ENCODE results near the gene APH1B. TPM values are rescaled to one million over a fixed set of nuclear protein-coding genes. Genes with fewer than 3 reads are reported as not detected.

APH1B gene
- total RNA-seq, 1 donor from 2014 or later = 17.0 TPM

DNA sequence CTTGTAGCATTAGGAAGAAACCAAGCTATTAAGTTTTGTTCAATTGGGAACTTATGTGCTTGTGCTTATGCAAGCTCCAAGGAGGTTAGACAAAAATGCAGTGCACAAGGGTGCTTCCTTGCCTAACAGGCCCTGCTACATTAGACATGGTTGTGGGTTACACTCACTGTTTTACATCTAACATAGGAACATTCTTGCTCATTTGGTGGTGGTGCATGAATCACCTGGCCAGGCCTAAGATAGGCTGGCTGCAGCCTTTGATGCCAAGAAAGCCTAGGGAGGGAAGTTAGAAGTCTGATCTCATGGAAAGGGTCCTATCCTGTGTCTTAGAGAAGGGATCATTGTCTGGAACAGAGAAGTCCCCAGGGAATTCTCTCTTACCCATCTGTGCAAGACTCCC is 60.8 kb downstream of the APH1B start:
- no peak for DNase-seq (ENCODE audit: low spot score in 2 of 2)
- Histone ChIP-seq H3K4me3 (no peak overlapping the region), H3K36me3 (no peaks in the 10 kb centered on the region), H3K4me1 (no peaks in the 10 kb centered on the region), H3K27ac (no peak overlapping the region), H3K9me3 (no peaks in the 10 kb centered on the region), H3K27me3 (no peaks in the 10 kb centered on the region)
- TF ChIP-seq, protein P1, sequence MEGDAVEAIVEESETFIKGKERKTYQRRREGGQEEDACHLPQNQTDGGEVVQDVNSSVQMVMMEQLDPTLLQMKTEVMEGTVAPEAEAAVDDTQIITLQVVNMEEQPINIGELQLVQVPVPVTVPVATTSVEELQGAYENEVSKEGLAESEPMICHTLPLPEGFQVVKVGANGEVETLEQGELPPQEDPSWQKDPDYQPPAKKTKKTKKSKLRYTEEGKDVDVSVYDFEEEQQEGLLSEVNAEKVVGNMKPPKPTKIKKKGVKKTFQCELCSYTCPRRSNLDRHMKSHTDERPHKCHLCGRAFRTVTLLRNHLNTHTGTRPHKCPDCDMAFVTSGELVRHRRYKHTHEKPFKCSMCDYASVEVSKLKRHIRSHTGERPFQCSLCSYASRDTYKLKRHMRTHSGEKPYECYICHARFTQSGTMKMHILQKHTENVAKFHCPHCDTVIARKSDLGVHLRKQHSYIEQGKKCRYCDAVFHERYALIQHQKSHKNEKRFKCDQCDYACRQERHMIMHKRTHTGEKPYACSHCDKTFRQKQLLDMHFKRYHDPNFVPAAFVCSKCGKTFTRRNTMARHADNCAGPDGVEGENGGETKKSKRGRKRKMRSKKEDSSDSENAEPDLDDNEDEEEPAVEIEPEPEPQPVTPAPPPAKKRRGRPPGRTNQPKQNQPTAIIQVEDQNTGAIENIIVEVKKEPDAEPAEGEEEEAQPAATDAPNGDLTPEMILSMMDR (IDR thresholded peaks at IDR 0.05) = no peak
- intact Hi-C loops (cut with DNase I) = no loop called here

DNA sequence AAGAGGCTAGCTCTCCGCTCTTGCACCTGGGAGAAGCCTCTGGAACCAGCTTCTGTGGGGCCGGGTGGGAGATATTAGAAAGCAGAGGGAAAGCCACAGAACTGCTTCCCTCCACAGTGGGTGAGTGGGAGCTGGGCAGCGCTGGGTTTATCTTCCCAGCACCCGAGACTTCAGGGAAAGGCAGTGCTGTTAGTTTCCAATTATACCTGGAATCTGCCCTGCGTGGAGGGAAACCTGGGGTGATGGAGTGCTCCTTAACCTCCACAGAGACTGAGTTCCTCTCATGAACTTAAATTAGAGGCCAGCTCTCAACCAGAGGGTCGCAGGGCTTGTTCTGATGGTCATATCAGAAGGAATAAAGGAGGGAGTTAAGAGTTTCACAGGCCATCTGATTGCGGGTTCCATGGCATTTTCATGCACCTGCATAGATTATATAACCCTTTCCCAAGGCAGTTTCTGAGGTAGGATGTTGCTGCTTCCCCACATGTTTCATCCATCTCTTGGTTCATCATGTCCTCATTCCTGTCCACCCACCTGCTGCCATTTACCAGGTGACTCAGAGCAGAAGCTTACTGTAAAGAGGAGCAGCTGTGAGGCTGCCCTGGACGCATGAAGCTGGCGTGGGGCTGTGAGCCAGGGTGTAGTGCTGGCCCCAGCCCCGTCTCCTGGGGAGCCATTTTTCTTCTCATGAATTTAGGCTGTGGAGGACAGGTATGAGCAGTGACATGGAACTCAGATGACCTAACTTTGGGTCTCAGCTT is 61.8 kb downstream of the APH1B start:
- TF ChIP-seq, protein P1 (IDR thresholded peaks at IDR 0.05) = no peak
- Histone ChIP-seq H3K36me3 (no peaks in the 10 kb centered on the region), H3K27ac (no peak overlapping the region), H3K27me3 (no peaks in the 10 kb centered on the region), H3K9me3 (no peaks in the 10 kb centered on the region), H3K4me1 (no peaks in the 10 kb centered on the region), H3K4me3 (no peak overlapping the region)
- intact Hi-C loops (cut with DNase I) = no loop called here
- DNase-seq (ENCODE audit: low spot score in 2 of 2) = no peak

DNA sequence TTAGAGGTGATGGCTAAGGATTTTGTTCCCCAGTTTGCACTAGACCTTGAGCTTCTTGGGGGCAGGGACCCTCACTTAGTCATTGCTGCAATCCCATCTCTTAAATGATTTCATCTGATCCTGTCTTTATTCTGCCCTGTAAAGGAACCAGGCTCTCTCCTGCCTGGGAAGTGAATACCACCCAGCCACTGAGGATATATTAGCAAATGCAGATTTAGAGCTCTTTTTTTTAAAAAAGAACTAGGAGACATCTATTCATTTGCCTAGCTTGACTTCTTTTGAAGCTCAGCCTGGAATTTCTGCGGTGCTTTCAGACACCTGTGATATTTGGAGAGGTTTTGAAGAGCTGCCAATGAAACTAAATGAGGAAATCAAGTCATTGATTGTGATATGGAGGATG is 62.4 kb downstream of the APH1B start:
- no peaks in the 10 kb centered on the region for H3K9me3 ChIP-seq
- no peak for DNase-seq (ENCODE audit: low spot score in 2 of 2)
- H3K36me3 ChIP-seq = no peaks in the 10 kb centered on the region
- TF ChIP-seq, protein P1 (IDR thresholded peaks at IDR 0.05) = no peak
- H3K4me3 ChIP-seq = no peak overlapping the region
- H3K27me3 ChIP-seq = no peaks in the 10 kb centered on the region
- intact Hi-C loops (cut with DNase I) = no loop called here
- H3K4me1 ChIP-seq = no peaks in the 10 kb centered on the region
- H3K27ac ChIP-seq = no peak overlapping the region

DNA sequence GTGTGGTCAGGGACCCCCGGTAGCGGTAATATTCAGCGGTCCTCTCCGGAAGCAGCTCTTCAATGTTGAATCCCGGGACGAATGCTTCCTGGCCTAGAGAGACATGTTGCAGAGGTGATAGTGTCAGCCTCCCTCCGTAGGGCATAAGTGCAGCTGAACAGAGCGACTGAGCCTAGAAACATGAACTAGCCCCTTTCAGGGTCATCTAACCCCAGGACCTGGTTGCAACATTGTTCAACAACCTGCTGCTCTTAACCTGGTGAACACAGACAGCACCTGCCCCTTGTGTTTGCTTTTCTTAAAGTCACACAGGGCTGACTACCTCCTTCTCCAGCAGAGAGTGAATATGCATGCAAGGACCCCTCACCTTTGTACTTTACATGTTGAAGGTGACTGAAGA is 62.9 kb downstream of the APH1B start:
- TF ChIP-seq, protein P1 (IDR thresholded peaks at IDR 0.05) = no peak
- no peaks in the 10 kb centered on the region for H3K27me3 ChIP-seq
- no peaks in the 10 kb centered on the region for H3K36me3 ChIP-seq
- no peak overlapping the region for H3K4me3 ChIP-seq
- no peak for DNase-seq (ENCODE audit: low spot score in 2 of 2)
- H3K9me3 ChIP-seq = no peaks in the 10 kb centered on the region
- H3K27ac ChIP-seq = no peak overlapping the region
- intact Hi-C loops (cut with DNase I) = no loop called here
- no peaks in the 10 kb centered on the region for H3K4me1 ChIP-seq

DNA sequence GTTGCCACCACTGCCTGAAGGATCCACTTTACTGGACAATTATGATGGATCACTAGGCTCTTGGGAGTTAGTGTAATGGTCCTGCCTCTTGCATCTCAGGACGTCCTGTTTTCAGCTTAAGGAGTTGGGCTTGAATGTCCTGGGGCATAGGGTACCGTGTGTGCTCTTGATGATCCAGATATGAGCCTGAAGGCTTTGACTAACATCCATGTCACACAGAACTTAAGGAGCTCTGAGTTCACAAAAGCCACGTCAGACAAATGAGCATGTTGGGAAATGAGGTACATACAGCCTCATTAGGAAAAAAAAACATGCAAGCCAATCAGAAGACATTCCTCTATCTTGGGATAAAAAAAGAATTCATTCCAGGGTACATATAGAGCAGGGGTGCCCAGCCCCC is 63.5 kb downstream of the APH1B start:
- H3K4me3 ChIP-seq = no peak overlapping the region
- no peak overlapping the region for H3K27ac ChIP-seq
- no peaks in the 10 kb centered on the region for H3K27me3 ChIP-seq
- no peaks in the 10 kb centered on the region for H3K36me3 ChIP-seq
- DNase-seq (ENCODE audit: low spot score in 2 of 2) = no peak
- no peaks in the 10 kb centered on the region for H3K9me3 ChIP-seq
- H3K4me1 ChIP-seq = no peaks in the 10 kb centered on the region
- TF ChIP-seq, protein P1 (IDR thresholded peaks at IDR 0.05) = no peak
- intact Hi-C loops (cut with DNase I) = no loop called here
